CD14-positive monocyte (primary cell): ENCODE results near the gene KIF26B. TPM values are rescaled to one million over a fixed set of nuclear protein-coding genes. Genes with fewer than 3 reads are reported as not detected.

Experiments
- DNase-seq, 3 donors: peaks; one replicate each; pipeline ENCODE4 v3.0.0-alpha.2; 2011 to 2022
- H2AFZ ChIP-seq: 2 replicates; pipeline ENCODE4 v1.6.0; 2012; ENCODE audit warnings: mild to moderate bottlenecking, low read depth, low read length, inconsistent platforms; ENCODE audit not compliant: insufficient read depth, poor library complexity, severe bottlenecking
- H3K27ac ChIP-seq, 2 donors: 1 replicate in 1 of 2; 2 replicates in 1 of 2; pipeline ENCODE4 v1.5.1; 2012 to 2013; ENCODE audit warnings: low read length in 2 of 2, control low read depth in 1 of 2, inconsistent platforms in 1 of 2, low read depth in 1 of 2, mild to moderate bottlenecking in 1 of 2
- H3K27me3 ChIP-seq, 2 donors: one replicate each; pipeline versions ENCODE4 v1.6.0 to v1.6.1; 2011 to 2013; ENCODE audit warnings: low read length in 2 of 2; ENCODE audit not compliant: control insufficient read depth in 2 of 2, insufficient read depth in 2 of 2
- H3K36me3 ChIP-seq, 2 donors: replicated peaks in 1 of 2; 1 replicate in 1 of 2; 2 replicates in 1 of 2; pipeline versions ENCODE4 v1.5.1 to v1.6.1; 2012 to 2013; ENCODE audit warnings: low read length in 2 of 2, control low read depth in 1 of 2, inconsistent platforms in 1 of 2, mild to moderate bottlenecking in 1 of 2; ENCODE audit not compliant: insufficient read depth in 2 of 2, control insufficient read depth in 1 of 2
- H3K4me1 ChIP-seq, 2 donors: 1 replicate in 1 of 2; 2 replicates in 1 of 2; pipeline versions ENCODE4 v1.5.1 to v1.6.1; 2012 to 2013; ENCODE audit warnings: low read length in 2 of 2, control low read depth in 1 of 2, inconsistent platforms in 1 of 2, mild to moderate bottlenecking in 1 of 2, moderate library complexity in 1 of 2; ENCODE audit not compliant: insufficient read depth in 2 of 2, control insufficient read depth in 1 of 2
- H3K4me2 ChIP-seq: replicated peaks from 2 replicates; pipeline ENCODE3; 2012; ENCODE audit warnings: low read length, moderate library complexity, mild to moderate bottlenecking; ENCODE audit not compliant: poor library complexity, severe bottlenecking; ENCODE audit errors: extremely low read depth
- H3K4me3 ChIP-seq, 3 experiments: fragments of 200-600 bp in 1 of 3; sonication (generic) in 1 of 3; replicated peaks in 1 of 3; 1 replicate in 2 of 3; 2 replicates in 1 of 3; pipeline ENCODE4 v1.5.1; 2011 to 2013; ENCODE audit warnings: low read length in 3 of 3, mild to moderate bottlenecking in 3 of 3, control low read depth in 2 of 3, low read depth in 2 of 3, inconsistent platforms in 1 of 3, moderate library complexity in 1 of 3
- H3K79me2 ChIP-seq: 2 replicates; pipeline ENCODE4 v1.6.0; 2012; ENCODE audit warnings: mild to moderate bottlenecking, control low read depth, inconsistent platforms, low read length, moderate library complexity; ENCODE audit not compliant: insufficient read depth
- H3K9ac ChIP-seq: 2 replicates; pipeline ENCODE4 v1.6.0; 2017; ENCODE audit warnings: low read length, mild to moderate bottlenecking; ENCODE audit not compliant: insufficient read depth, poor library complexity, severe bottlenecking
- H3K9me3 ChIP-seq, 2 donors: replicated peaks in 1 of 2; 1 replicate in 1 of 2; 2 replicates in 1 of 2; pipeline versions ENCODE4 v1.5.1 to v1.6.1; 2012 to 2013; ENCODE audit warnings: low read length in 2 of 2, control low read depth in 1 of 2; ENCODE audit not compliant: control insufficient read depth in 1 of 2, insufficient read depth in 1 of 2
- H4K20me1 ChIP-seq: 2 replicates; pipeline ENCODE4 v1.6.0; 2012; ENCODE audit warnings: mild to moderate bottlenecking, low read length, control low read depth, moderate library complexity; ENCODE audit not compliant: insufficient read depth
- H3K27ac Mint-ChIP-seq, 7 donors: one replicate each; pipeline ENCODE4 v1.8.0; 2020; ENCODE audit warnings: mild to moderate bottlenecking in 7 of 7, mixed read lengths in 7 of 7, moderate library complexity in 6 of 7, inconsistent platforms in 2 of 7
- H3K27me3 Mint-ChIP-seq, 3 donors: one replicate each; pipeline ENCODE4 v1.8.0; 2021 to 2022; ENCODE audit warnings: low read depth in 3 of 3, mild to moderate bottlenecking in 3 of 3, mixed read lengths in 3 of 3, moderate library complexity in 3 of 3, inconsistent platforms in 1 of 3
- H3K36me3 Mint-ChIP-seq, 2 donors: one replicate each; pipeline ENCODE4 v1.8.0; 2020; ENCODE audit warnings: mixed read lengths in 2 of 2, inconsistent platforms in 1 of 2, mild to moderate bottlenecking in 1 of 2
- H3K4me1 Mint-ChIP-seq: one replicate; pipeline ENCODE4 v1.8.0; 2020; ENCODE audit warnings: mild to moderate bottlenecking, mixed read lengths
- H3K4me3 Mint-ChIP-seq, 2 donors: one replicate each; pipeline ENCODE4 v1.8.0; 2020; ENCODE audit warnings: mild to moderate bottlenecking in 2 of 2, mixed read lengths in 2 of 2, moderate library complexity in 1 of 2
- H3K9me3 Mint-ChIP-seq, 7 donors: one replicate each; pipeline ENCODE4 v1.8.0; 2020 to 2022; ENCODE audit warnings: mixed read lengths in 7 of 7, mild to moderate bottlenecking in 6 of 7, moderate library complexity in 6 of 7, inconsistent platforms in 2 of 7
- WGBS: methylation state at CpG from one replicate; pipeline ENCODE4 v1.1.5; 2013; ENCODE audit warnings: missing lambda C conversion rate; ENCODE audit not compliant: insufficient coverage; 5-methylcytosine and 5-hydroxymethylcytosine counted together
- intact Hi-C, 2 donors: fragments of 100-400 bp; cut with micrococcal nuclease; formaldehyde crosslinking; loops; one replicate each; pipeline versions ENCODE4 v1.15.0 to v1.15.1; 2023
- polyA plus RNA-seq, 3 donors: library from polyadenylated mRNA; depleted of rRNA in 1 of 3; unstranded in 2 of 3; stranded (reverse) in 1 of 3; fragments of 300-500 nt in 2 of 3; fragments of >200 nt in 1 of 3; fragmentation: Illumina TruSeq in 2 of 3; gene quantifications; 1 replicate in 2 of 3; 2 replicates in 1 of 3; pipeline ENCODE4 v1.2.3, GENCODE V29; 2012 to 2021
- TF ChIP-seq, protein P1 (sequence below): fragments of 200-600 bp; IDR thresholded peaks from one replicate; pipeline ENCODE4 v1.8.0; 2022; ENCODE audit warnings: antibody characterized with exemption, mild to moderate bottlenecking

KIF26B gene
- polyA plus RNA-seq, 3 donors: 0.01 to 0.05 TPM; not detected in 1

DNA sequence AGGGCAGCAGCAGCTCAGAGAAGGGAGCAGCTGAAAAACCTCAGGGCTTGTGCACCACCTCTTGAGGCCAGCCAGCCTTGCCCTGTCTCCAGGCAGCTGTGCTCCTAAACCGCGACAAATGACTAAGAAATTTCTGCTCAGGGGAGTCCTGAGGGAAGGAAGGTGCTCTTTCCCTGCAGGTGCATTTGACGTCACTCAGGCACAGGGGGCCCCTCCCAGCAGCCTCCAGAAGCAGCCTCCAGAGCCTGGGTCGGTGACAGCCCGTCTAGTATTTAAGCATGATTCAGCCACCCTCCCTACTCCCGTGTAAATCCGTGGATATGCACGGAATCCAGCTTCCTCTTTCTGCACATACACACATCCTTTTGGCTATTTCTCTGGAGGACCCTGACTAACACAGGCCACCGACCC is 560.5 kb downstream of the KIF26B start:
- Histone ChIP-seq H3K4me2 (no peak overlapping the region), H3K9ac (no peak overlapping the region), H4K20me1 (no peaks in the 10 kb centered on the region), H3K4me3 (no peak overlapping the region), H3K36me3 (no peaks in the 10 kb centered on the region), H3K27ac (no peak overlapping the region), H3K79me2 (no peaks in the 10 kb centered on the region), H3K4me1 (no peaks in the 10 kb centered on the region), H3K27me3 (no peaks in the 10 kb centered on the region), H3K9me3 (no peaks in the 10 kb centered on the region), H2AFZ (no peak overlapping the region)
- intact Hi-C loops: no loop called here
- 50% methylated on average over 7 of the region's 9 CpGs for WGBS
- Mint-ChIP-seq H3K4me1 (peaks cover 3% of the 10 kb centered on the region), H3K27me3 (peaks cover 1 to 9% (median 6%) of the 10 kb centered on the region in 3 donors), H3K27ac (no peak overlapping the region), H3K36me3 (no peaks in the 10 kb centered on the region), H3K4me3 (no peak overlapping the region), H3K9me3 (peaks cover 0 to 8% (median 0%) of the 10 kb centered on the region in 7 donors)
- peak in 1 of 3 donors; percentile 10 for DNase-seq
- TF ChIP-seq, protein P1, sequence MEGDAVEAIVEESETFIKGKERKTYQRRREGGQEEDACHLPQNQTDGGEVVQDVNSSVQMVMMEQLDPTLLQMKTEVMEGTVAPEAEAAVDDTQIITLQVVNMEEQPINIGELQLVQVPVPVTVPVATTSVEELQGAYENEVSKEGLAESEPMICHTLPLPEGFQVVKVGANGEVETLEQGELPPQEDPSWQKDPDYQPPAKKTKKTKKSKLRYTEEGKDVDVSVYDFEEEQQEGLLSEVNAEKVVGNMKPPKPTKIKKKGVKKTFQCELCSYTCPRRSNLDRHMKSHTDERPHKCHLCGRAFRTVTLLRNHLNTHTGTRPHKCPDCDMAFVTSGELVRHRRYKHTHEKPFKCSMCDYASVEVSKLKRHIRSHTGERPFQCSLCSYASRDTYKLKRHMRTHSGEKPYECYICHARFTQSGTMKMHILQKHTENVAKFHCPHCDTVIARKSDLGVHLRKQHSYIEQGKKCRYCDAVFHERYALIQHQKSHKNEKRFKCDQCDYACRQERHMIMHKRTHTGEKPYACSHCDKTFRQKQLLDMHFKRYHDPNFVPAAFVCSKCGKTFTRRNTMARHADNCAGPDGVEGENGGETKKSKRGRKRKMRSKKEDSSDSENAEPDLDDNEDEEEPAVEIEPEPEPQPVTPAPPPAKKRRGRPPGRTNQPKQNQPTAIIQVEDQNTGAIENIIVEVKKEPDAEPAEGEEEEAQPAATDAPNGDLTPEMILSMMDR: no peak

DNA sequence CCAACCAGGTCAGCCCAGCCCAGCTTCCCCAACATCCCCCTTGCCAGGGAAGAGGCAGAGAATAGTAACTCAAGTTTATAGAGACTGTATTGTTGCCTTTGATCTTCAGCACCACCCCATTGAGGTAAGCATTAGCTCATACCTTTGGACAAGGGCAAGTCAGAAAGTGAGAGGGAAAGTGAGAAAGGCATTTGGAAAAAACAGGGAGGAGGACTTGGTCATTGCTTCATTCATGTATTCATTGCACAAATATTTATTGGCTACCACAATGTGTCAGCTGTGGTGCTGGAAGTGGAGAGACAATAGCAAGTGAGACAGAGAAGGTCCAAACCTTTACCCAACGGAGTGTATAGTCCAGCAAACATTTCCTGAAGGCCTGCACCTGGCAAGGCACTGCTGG is 561.2 kb downstream of the KIF26B start:
- H3K27me3 Mint-ChIP-seq: peaks cover 1 to 9% (median 6%) of the 10 kb centered on the region in 3 donors
- H3K27ac Mint-ChIP-seq: no peak overlapping the region
- Histone ChIP-seq H3K27me3 (no peaks in the 10 kb centered on the region), H3K79me2 (no peaks in the 10 kb centered on the region), H4K20me1 (no peaks in the 10 kb centered on the region), H3K27ac (no peak overlapping the region), H3K4me2 (no peak overlapping the region), H3K9ac (no peak overlapping the region), H3K9me3 (no peaks in the 10 kb centered on the region), H3K4me1 (no peaks in the 10 kb centered on the region), H2AFZ (no peak overlapping the region), H3K4me3 (no peak overlapping the region), H3K36me3 (no peaks in the 10 kb centered on the region)
- intact Hi-C loops: no loop called here
- no peaks in the 10 kb centered on the region for H3K36me3 Mint-ChIP-seq
- no peak for DNase-seq
- WGBS: no CpG with 5 or more reads among the region's 1 CpG
- no peak overlapping the region for H3K4me3 Mint-ChIP-seq
- peaks cover 3% of the 10 kb centered on the region for H3K4me1 Mint-ChIP-seq
- H3K9me3 Mint-ChIP-seq: peaks cover 0 to 8% (median 0%) of the 10 kb centered on the region in 7 donors
- TF ChIP-seq, protein P1: no peak
